Cardiac septum (tissue), 1 donor: Measurements from ENCODE around the gene PMPCA. TPM values are rescaled to one million over a fixed set of nuclear protein-coding genes. Genes with fewer than 3 reads are reported as not detected.

Source experiments
- DNase-seq: peaks from one replicate; pipeline ENCODE4 v3.0.0-alpha.2; 2020; ENCODE audit warnings: low spot score
- intact Hi-C: fragments of 100-400 bp; cut with DNase I; formaldehyde crosslinking; loops from one replicate; pipeline ENCODE4 v1.14.0; 2022
- total RNA-seq: library from RNA; stranded (reverse); fragmentation: NEBNext Ultra II Directional; extraction: Animal tissue kit (Norgen Biotek cat#: 25700); gene quantifications from one replicate; pipeline ENCODE4 v1.2.1, GENCODE V29; 2021
- donor health status: DM: no; HTN: no; CAD: no.

PMPCA gene
- total RNA-seq, 1 donor from 2014 or later, result 68.9 TPM

- no peak for DNase-seq
- intact Hi-C loops, result no loop called here
These were observed 18.5 kb upstream of the PMPCA start for GRCh38 chr9:136391737-136392537.

GRCh38 chr9:136392538-136393449, 17.7 kb upstream of the PMPCA start:
- no peak for DNase-seq
- intact Hi-C loops, result no loop called here

GRCh38 chr9:136393531-136393930, 16.9 kb upstream of the PMPCA start:
- no peak for DNase-seq
- intact Hi-C loops, result no loop called here

- intact Hi-C loops, result no loop called here
- no peak for DNase-seq
These were observed 16.0 kb upstream of the PMPCA start for GRCh38 chr9:136394312-136395019.

GRCh38 chr9:136395020-136395340, 15.5 kb upstream of the PMPCA start:
- DNase-seq, result no peak
- intact Hi-C loops, result no loop called here

GRCh38 chr9:136395345-136396218, 14.9 kb upstream of the PMPCA start:
- intact Hi-C loops, result no loop called here
- DNase-seq, result no peak

- intact Hi-C loops, result no loop called here
- DNase-seq, result no peak
These were observed 14.3 kb upstream of the PMPCA start for GRCh38 chr9:136396219-136396515.

GRCh38 chr9:136397643-136398042, 12.8 kb upstream of the PMPCA start:
- intact Hi-C loops, result no loop called here
- no peak for DNase-seq

- intact Hi-C loops, result no loop called here
- no peak for DNase-seq
These were observed 12.2 kb upstream of the PMPCA start for GRCh38 chr9:136398286-136398685.

- no peak for DNase-seq
- intact Hi-C loops, result loop anchor here (1.0 to 2.0 kb wide), 3 partner anchors 36 to 87 kb away; partner anchors contain the start of gene DNLZ
These were observed 11.1 kb upstream of the PMPCA start for GRCh38 chr9:136399176-136400037.

- DNase-seq, result peak; percentile 94
- intact Hi-C loops, result loop anchor here (1.0 to 2.0 kb wide), 3 partner anchors 37 to 87 kb away; partner anchors contain the start of gene DNLZ
These were observed 10.2 kb upstream of the PMPCA start, which contains the start of gene SNAPC4 for GRCh38 chr9:136400038-136400834. TSS of gene SNAPC4 (minus strand) at chr9:136400170. CDS start at chr9:136398428, 1,742 bp downstream.

- intact Hi-C loops, result loop anchor here (2.0 kb wide), 2 partner anchors 63 to 89 kb away; no protein-coding TSS in a partner anchor
- no peak for DNase-seq
These were observed 9.1 kb upstream of the PMPCA start for GRCh38 chr9:136401173-136401922.

GRCh38 chr9:136402067-136402466, 8.4 kb upstream of the PMPCA start:
- intact Hi-C loops, result no loop called here

GRCh38 chr9:136403538-136403914, 6.9 kb upstream of the PMPCA start:
- intact Hi-C loops, result no loop called here

More at GRCh38 chr9:136402067-136402466, 8.4 kb upstream of the PMPCA start:
- DNase-seq, result no peak

GRCh38 chr9:136403915-136404800, 6.3 kb upstream of the PMPCA start:
- intact Hi-C loops, result no loop called here
- DNase-seq, result no peak

More at GRCh38 chr9:136403538-136403914, 6.9 kb upstream of the PMPCA start:
- DNase-seq, result no peak

- DNase-seq, result no peak
- intact Hi-C loops, result no loop called here
These were observed 5.7 kb upstream of the PMPCA start for GRCh38 chr9:136404801-136405136.
